H1 (cell line): ENCODE measurements around the gene TEX51. TPM values are rescaled to one million over a fixed set of nuclear protein-coding genes. Genes with fewer than 3 reads are reported as not detected.

Source experiments
- CTCF ChIA-PET: fragments of 300-600 bp; sonication (Branson Sonifier 250); formaldehyde crosslinking; loops from one replicate; lab custom pipeline; 2021; ENCODE audit not compliant: partially characterized antibody; lab: Charles Lee
- POLR2A ChIA-PET: fragments of 300-600 bp; sonication (Branson Sonifier 250); formaldehyde crosslinking; loops from one replicate; lab custom pipeline; 2021; ENCODE audit warnings: inconsistent platforms; ENCODE audit not compliant: partially characterized antibody; lab: Charles Lee
- DNase-seq, 2 experiments: peaks; one replicate each; pipeline versions ENCODE4 v3.0.0 to v3.0.0-alpha.2; 2010 to 2022; ENCODE audit warnings: low spot score in 2 of 2, low read depth in 1 of 2, mixed read lengths in 1 of 2
- FAIRE-seq: peaks from 2 replicates; lab custom pipeline; 2011; peaks lifted over from hg19 to GRCh38; lab: Jason Lieb, UNC
- H2AFZ ChIP-seq: 2 replicates; pipeline ENCODE4 v1.8.1; 2012; ENCODE audit warnings: low read length, inconsistent platforms
- H2AK5ac ChIP-seq: 2 replicates; pipeline ENCODE4 v1.6.1; 2013; ENCODE audit warnings: low read depth, low read length
- H2BK120ac ChIP-seq: replicated peaks from 2 replicates; pipeline ENCODE3; 2013; ENCODE audit warnings: low read depth, low read length, inconsistent platforms
- H2BK12ac ChIP-seq: 2 replicates; pipeline ENCODE4 v1.6.1; 2013; ENCODE audit warnings: low read depth, low read length
- H2BK15ac ChIP-seq: 2 replicates; pipeline ENCODE4 v1.6.1; 2013; ENCODE audit warnings: low read length
- H2BK20ac ChIP-seq: 2 replicates; pipeline ENCODE4 v1.6.1; 2013; ENCODE audit warnings: low read length
- H2BK5ac ChIP-seq: 2 replicates; pipeline ENCODE4 v1.6.1; 2013; ENCODE audit warnings: low read depth, low read length
- H3K14ac ChIP-seq: 2 replicates; pipeline ENCODE4 v1.6.1; 2013; ENCODE audit warnings: inconsistent platforms; ENCODE audit not compliant: insufficient read length
- H3K18ac ChIP-seq: 2 replicates; pipeline ENCODE4 v1.6.1; 2013; ENCODE audit warnings: low read length; ENCODE audit errors: extremely low read depth
- H3K23ac ChIP-seq: 2 replicates; pipeline ENCODE4 v1.6.1; 2013; ENCODE audit warnings: inconsistent platforms; ENCODE audit not compliant: insufficient read length
- H3K23me2 ChIP-seq: 2 replicates; pipeline ENCODE4 v1.6.1; 2013; ENCODE audit warnings: low read depth, low read length
- H3K27ac ChIP-seq: 2 replicates; pipeline ENCODE4 v1.6.1; 2011; ENCODE audit warnings: low read depth, low read length, inconsistent platforms
- H3K27me3 ChIP-seq, 4 experiments: replicated peaks in 1 of 4; 1 replicate in 1 of 4; 2 replicates in 3 of 4; pipeline versions ENCODE4 v1.6.1 to v1.8.1; 2011 to 2013; ENCODE audit warnings: low read length in 3 of 4, mild to moderate bottlenecking in 3 of 4, inconsistent platforms in 2 of 4, mixed read lengths in 2 of 4, moderate library complexity in 1 of 4; ENCODE audit not compliant: control insufficient read depth in 3 of 4, insufficient read depth in 3 of 4; ENCODE audit errors: extremely low read depth in 1 of 4
- H3K36me3 ChIP-seq, 4 experiments: 2 replicates each; pipeline versions ENCODE4 v1.6.1 to v1.8.1; 2011 to 2013; ENCODE audit warnings: mild to moderate bottlenecking in 4 of 4, low read length in 3 of 4, moderate library complexity in 2 of 4, control low read depth in 1 of 4, inconsistent platforms in 1 of 4; ENCODE audit not compliant: insufficient read depth in 4 of 4, control insufficient read depth in 2 of 4
- H3K4ac ChIP-seq: replicated peaks from 2 replicates; pipeline ENCODE3; 2013; ENCODE audit warnings: low read length, low read depth, mixed read lengths, inconsistent platforms; ENCODE audit not compliant: insufficient read length
- H3K4me1 ChIP-seq, 4 experiments: replicated peaks in 1 of 4; 1 replicate in 1 of 4; 2 replicates in 3 of 4; pipeline versions ENCODE4 v1.6.1 to v1.8.1; 2011 to 2013; ENCODE audit warnings: low read length in 3 of 4, inconsistent platforms in 2 of 4, mixed read lengths in 1 of 4; ENCODE audit not compliant: insufficient read depth in 4 of 4, control insufficient read depth in 3 of 4
- H3K4me2 ChIP-seq, 2 experiments: 2 replicates each; pipeline versions ENCODE4 v1.6.1 to v1.8.1; 2011 to 2013; ENCODE audit warnings: low read depth in 2 of 2, low read length in 2 of 2, control low read depth in 1 of 2, inconsistent platforms in 1 of 2, mild to moderate bottlenecking in 1 of 2; ENCODE audit not compliant: insufficient read depth in 1 of 2
- H3K4me3 ChIP-seq, 4 experiments: fragments of 200-600, 300-600 bp in 1 of 4; sonication (generic), shearing (Covaris generic), sonication (Bioruptor Twin) in 1 of 4; 2 replicates each; pipeline versions ENCODE4 v1.5.1 to v1.8.1; 2011 to 2016; ENCODE audit warnings: low read length in 4 of 4, low read depth in 3 of 4, control low read depth in 2 of 4, inconsistent platforms in 2 of 4, mild to moderate bottlenecking in 2 of 4, mixed read lengths in 1 of 4, moderate library complexity in 1 of 4; ENCODE audit not compliant: insufficient read depth in 2 of 4; ENCODE audit errors: extremely low read depth in 1 of 4
- H3K56ac ChIP-seq: replicated peaks from 2 replicates; pipeline ENCODE3; 2013; ENCODE audit warnings: low read depth, mild to moderate bottlenecking, mixed read lengths, low read length, inconsistent platforms; ENCODE audit not compliant: insufficient read length
- H3K79me1 ChIP-seq: 2 replicates; pipeline ENCODE4 v1.6.1; 2013; ENCODE audit warnings: low read depth, low read length, control low read depth
- H3K79me2 ChIP-seq, 2 experiments: 2 replicates each; pipeline versions ENCODE4 v1.6.1 to v1.8.1; 2012 to 2013; ENCODE audit warnings: low read length in 2 of 2, mild to moderate bottlenecking in 2 of 2, inconsistent platforms in 1 of 2; ENCODE audit not compliant: insufficient read depth in 2 of 2, control insufficient read depth in 1 of 2
- H3K9ac ChIP-seq, 4 experiments: replicated peaks in 1 of 4; 1 replicate in 1 of 4; 2 replicates in 3 of 4; pipeline versions ENCODE4 v1.6.1 to v1.8.1; 2011 to 2013; ENCODE audit warnings: low read depth in 3 of 4, low read length in 3 of 4, control low read depth in 2 of 4, mild to moderate bottlenecking in 2 of 4, moderate library complexity in 2 of 4, inconsistent platforms in 1 of 4; ENCODE audit errors: extremely low read depth in 1 of 4
- H3K9me3 ChIP-seq, 2 experiments: 2 replicates each; pipeline versions ENCODE4 v1.6.1 to v1.8.1; 2012 to 2013; ENCODE audit warnings: mild to moderate bottlenecking in 2 of 2, moderate library complexity in 2 of 2, control low read depth in 1 of 2, inconsistent platforms in 1 of 2, low read depth in 1 of 2, low read length in 1 of 2, mixed read lengths in 1 of 2; ENCODE audit not compliant: insufficient read depth in 2 of 2
- H4K20me1 ChIP-seq, 2 experiments: replicated peaks in 1 of 2; 2 replicates each; pipeline versions ENCODE3 to v1.8.1; 2011 to 2013; ENCODE audit warnings: inconsistent platforms in 2 of 2, low read length in 2 of 2, mild to moderate bottlenecking in 1 of 2; ENCODE audit not compliant: insufficient read depth in 2 of 2, control insufficient read depth in 1 of 2
- H4K5ac ChIP-seq: 2 replicates; pipeline ENCODE4 v1.6.1; 2013; ENCODE audit warnings: low read length, low read depth, mixed read lengths, inconsistent platforms; ENCODE audit not compliant: insufficient read length
- H4K8ac ChIP-seq: 2 replicates; pipeline ENCODE4 v1.8.0; 2013; ENCODE audit warnings: mild to moderate bottlenecking, moderate library complexity, low read length, inconsistent platforms; ENCODE audit not compliant: insufficient read depth; ENCODE audit errors: extremely low read depth
- H4K91ac ChIP-seq: replicated peaks from 2 replicates; pipeline ENCODE3; 2013; ENCODE audit warnings: low read length, mixed read lengths, inconsistent platforms; ENCODE audit not compliant: insufficient read length
- CTBP2 ChIP-seq: IDR thresholded peaks from 2 replicates; pipeline ENCODE4 v1.7.0; 2011; ENCODE audit warnings: borderline replicate concordance, mild to moderate bottlenecking, moderate library complexity, mixed read lengths, low read length; ENCODE audit not compliant: insufficient read depth, insufficient read length
- FOSL1 ChIP-seq: IDR thresholded peaks from 2 replicates; pipeline ENCODE4 v1.6.1; 2011; ENCODE audit warnings: mild to moderate bottlenecking, low read depth, low read length, moderate library complexity; ENCODE audit not compliant: insufficient read depth
- GTF2F1 ChIP-seq: IDR thresholded peaks from 2 replicates; pipeline ENCODE4 v1.6.1; 2012; ENCODE audit warnings: low read depth, low read length, improper control_type of control experiment, borderline replicate concordance
- MAX ChIP-seq: IDR thresholded peaks from 2 replicates; pipeline ENCODE4 v1.6.1; 2012; ENCODE audit warnings: inconsistent platforms
- PHF8 ChIP-seq: fragments of 200-600 bp; sonication (generic); conservative IDR thresholded peaks from 2 replicates; pipeline ENCODE4 v1.7.1; 2012; ENCODE audit warnings: low read depth, mild to moderate bottlenecking, inconsistent platforms, low read length, moderate library complexity
- WGBS, 2 experiments: shearing (Covaris generic) in 1 of 2; methylation state at CpG; one replicate each; pipeline versions ENCODE4 v1.1.6 to v1.1.7; 2013 to 2015; ENCODE audit warnings: low lambda C conversion rate in 2 of 2, mixed read lengths in 2 of 2, inconsistent platforms in 1 of 2, low coverage in 1 of 2, missing lambda C conversion rate in 1 of 2; ENCODE audit not compliant: insufficient replicate concordance in 2 of 2, insufficient coverage in 1 of 2, insufficient read length in 1 of 2; ENCODE audit errors: extremely low coverage in 1 of 2, missing lambda C conversion rate in 1 of 2; 5-methylcytosine and 5-hydroxymethylcytosine counted together
- polyA plus RNA-seq, 7 experiments: library from polyadenylated mRNA; depleted of rRNA in 3 of 7; stranded (reverse) in 5 of 7; unstranded in 2 of 7; fragments of >200 nt in 5 of 7; fragments of 200-250 nt in 2 of 7; gene quantifications; 1 replicate in 5 of 7; 2 replicates in 1 of 7; 4 replicates in 1 of 7; pipeline versions ENCODE4 v1.2.1 to v1.2.3, GENCODE V29; 2011 to 2013; ENCODE audit warnings: missing spikeins in 2 of 7, mixed read lengths in 2 of 7
- total RNA-seq: library from RNA; stranded (reverse); fragmentation: NEBNext Ultra II Directional; extraction: Animal tissue kit (Norgen Biotek cat#: 25700); gene quantifications from 2 replicates; pipeline ENCODE4 v1.2.1, GENCODE V29; 2021

TEX51 gene
- total and polyA plus RNA-seq, 2 of the 8 experiments (the other 6 are each of a cell fraction or from before 2014, with no cell fraction given) = not detected

- Histone ChIP-seq H3K79me1 (no peaks in the 10 kb centered on the region), H3K4ac (no peak overlapping the region), H4K5ac (no peak overlapping the region), H2BK5ac (no peak overlapping the region), H3K23ac (no peak overlapping the region), H2BK15ac (no peak overlapping the region), H3K27ac (no peak overlapping the region), H2BK120ac (no peak overlapping the region), H3K36me3 (no peaks in the 10 kb centered on the region), H3K14ac (no peak overlapping the region), H3K9ac (no peak overlapping the region), H4K91ac (no peak overlapping the region), H3K79me2 (no peaks in the 10 kb centered on the region), H4K8ac (no peak overlapping the region), H3K27me3 (no peaks in the 10 kb centered on the region), H3K4me1 (no peaks in the 10 kb centered on the region), H3K56ac (no peak overlapping the region), H3K9me3 (no peaks in the 10 kb centered on the region), H3K4me2 (no peak overlapping the region), H3K23me2 (no peaks in the 10 kb centered on the region; the same call in 1 of the 2 replicates), H3K18ac (no peak overlapping the region), H2AK5ac (no peak overlapping the region), H3K4me3 (no peak overlapping the region), H2BK20ac (no peak overlapping the region), H2BK12ac (no peak overlapping the region), H4K20me1 (no peaks in the 10 kb centered on the region), H2AFZ (no peak overlapping the region)
- 86% methylated on average over 3 of the region's 3 CpGs; no CpG with 5 or more reads in 1 of the 2 experiments for WGBS, 2 experiments
- DNase-seq = no peak
- no peak for TF ChIP-seq MAX
- TF ChIP-seq FOSL1 = no peak
- TF ChIP-seq CTBP2 = no peak
- TF ChIP-seq GTF2F1 = no peak
- no peak for TF ChIP-seq PHF8
- no peak for FAIRE-seq
- ChIA-PET CTCF (interaction anchor here (1.4 to 2.6 kb wide), 4 partner anchors 10 to 116 kb away, joined by 4 to 13 read pairs (median 9); no protein-coding TSS in a partner anchor), POLR2A (no interaction called here)
Observed at GRCh38 chr2:126855606-126856005, 43.1 kb upstream of the TEX51 start.
